Endothelial cell of umbilical vein (primary cell): ENCODE measurements around the gene HOXB6. TPM values are rescaled to one million over a fixed set of nuclear protein-coding genes. Genes with fewer than 3 reads are reported as not detected.

Experiments
- BruUV-seq: library from RNA; stranded (reverse); fragments of 400-500 nt; replicated peaks from 2 replicates; lab custom pipeline; 2021; lab: Mats Ljungman, UMichigan
- CTCF ChIA-PET: fragments of 300-600, 350-600 bp; sonication (Branson Sonifier 250); formaldehyde crosslinking; loops from one replicate; lab custom pipeline; 2021; ENCODE audit warnings: antibody characterized with exemption, inconsistent platforms; lab: Charles Lee
- POLR2A ChIA-PET: fragments of 300-600, 350-600 bp; sonication (Branson Sonifier 250); formaldehyde crosslinking; loops from one replicate; lab custom pipeline; 2021; ENCODE audit warnings: antibody characterized with exemption, inconsistent platforms; lab: Charles Lee
- DNase-seq: peaks from one replicate; pipeline ENCODE4 v3.0.0-alpha.2; 2011; ENCODE audit warnings: low read depth, low spot score
- FAIRE-seq: peaks from 2 replicates; lab custom pipeline; 2011; peaks lifted over from hg19 to GRCh38; lab: Jason Lieb, UNC
- H2AFZ ChIP-seq: 2 replicates; pipeline ENCODE4 v1.6.0; 2012; ENCODE audit warnings: low read depth, low read length, control low read depth, inconsistent platforms
- H3K27ac ChIP-seq: 2 replicates; pipeline ENCODE4 v1.5.1; 2011; ENCODE audit warnings: low read depth, mild to moderate bottlenecking, control low read depth, low read length, moderate library complexity; ENCODE audit not compliant: insufficient read depth
- H3K27me3 ChIP-seq, 2 experiments: 2 replicates each; pipeline versions ENCODE4 v1.6.0 to v1.6.1; 2011; ENCODE audit warnings: low read length in 2 of 2, mixed read lengths in 1 of 2; ENCODE audit not compliant: control insufficient read depth in 2 of 2, insufficient read depth in 2 of 2
- H3K36me3 ChIP-seq, 2 experiments: 2 replicates in 1 of 2; 3 replicates in 1 of 2; pipeline ENCODE4 v1.5.1; 2011; ENCODE audit warnings: low read length in 2 of 2, mild to moderate bottlenecking in 1 of 2, moderate library complexity in 1 of 2; ENCODE audit not compliant: control insufficient read depth in 2 of 2, insufficient read depth in 2 of 2; ENCODE audit errors: extremely low read depth in 1 of 2
- H3K4me1 ChIP-seq: 3 replicates; pipeline ENCODE4 v1.5.1; 2011; ENCODE audit warnings: mild to moderate bottlenecking, low read length; ENCODE audit not compliant: control insufficient read depth, insufficient read depth; ENCODE audit errors: extremely low read depth
- H3K4me2 ChIP-seq: 2 replicates; pipeline ENCODE4 v1.6.1; 2011; ENCODE audit warnings: low read length, control low read depth, mixed read lengths; ENCODE audit not compliant: insufficient read depth
- H3K4me3 ChIP-seq, 3 experiments: fragments of 200-600 bp in 1 of 3; sonication (generic), shearing (Covaris generic) in 1 of 3; replicated peaks in 1 of 3; 2 replicates each; pipeline ENCODE4 v1.5.1; 2011 to 2016; ENCODE audit warnings: control low read depth in 3 of 3, low read length in 3 of 3, mild to moderate bottlenecking in 2 of 3, inconsistent platforms in 1 of 3, low read depth in 1 of 3, moderate library complexity in 1 of 3; ENCODE audit not compliant: insufficient read depth in 1 of 3
- H3K79me2 ChIP-seq: 2 replicates; pipeline ENCODE4 v1.6.0; 2012; ENCODE audit warnings: low read length, inconsistent platforms; ENCODE audit not compliant: control insufficient read depth, insufficient read depth
- H3K9ac ChIP-seq: replicated peaks from 2 replicates; pipeline ENCODE3; 2011; ENCODE audit warnings: low read length, control low read depth; ENCODE audit not compliant: insufficient read depth; ENCODE audit errors: extremely low read depth
- H3K9me1 ChIP-seq: replicated peaks from 3 replicates; pipeline ENCODE4 v1.6.0; 2011; ENCODE audit warnings: mild to moderate bottlenecking, low read length; ENCODE audit not compliant: control insufficient read depth, insufficient read depth; ENCODE audit errors: extremely low read depth
- H3K9me3 ChIP-seq: replicated peaks from 2 replicates; pipeline ENCODE4 v1.5.1; 2012; ENCODE audit warnings: low read length, inconsistent platforms; ENCODE audit not compliant: control insufficient read depth, insufficient read depth
- H4K20me1 ChIP-seq: replicated peaks from 2 replicates; pipeline ENCODE3; 2011; ENCODE audit warnings: mild to moderate bottlenecking, low read length; ENCODE audit not compliant: control insufficient read depth, insufficient read depth; ENCODE audit errors: extremely low read depth
- CTCF ChIP-seq, 2 donors: IDR thresholded peaks; 1 replicate in 1 of 2; 2 replicates in 1 of 2; pipeline ENCODE4 v1.5.1; 2011; ENCODE audit warnings: low read length in 2 of 2, mild to moderate bottlenecking in 2 of 2, moderate library complexity in 2 of 2, control low read depth in 1 of 2, inconsistent platforms in 1 of 2, low read depth in 1 of 2; ENCODE audit not compliant: insufficient read depth in 1 of 2; ENCODE audit errors: extremely low read depth in 1 of 2
- EZH2 ChIP-seq: IDR thresholded peaks from 2 replicates; pipeline ENCODE4 v1.6.1; 2012; ENCODE audit warnings: borderline replicate concordance, low read depth, mild to moderate bottlenecking, moderate library complexity, low read length, inconsistent platforms; ENCODE audit not compliant: severe bottlenecking
- FOS ChIP-seq: IDR thresholded peaks from 2 replicates; pipeline ENCODE4 v1.6.1; 2011; ENCODE audit warnings: mild to moderate bottlenecking, low read length, moderate library complexity, borderline replicate concordance; ENCODE audit not compliant: insufficient read depth
- GATA2 ChIP-seq: IDR thresholded peaks from 2 replicates; pipeline ENCODE4 v1.7.0; 2011; ENCODE audit warnings: low read depth, mild to moderate bottlenecking, moderate library complexity, mixed read lengths, low read length; ENCODE audit not compliant: insufficient read length, insufficient read depth
- JUN ChIP-seq: IDR thresholded peaks from 2 replicates; pipeline ENCODE4 v1.6.1; 2011; ENCODE audit warnings: borderline replicate concordance, low read depth; ENCODE audit not compliant: insufficient read length, insufficient read depth
- MAX ChIP-seq: IDR thresholded peaks from 2 replicates; pipeline ENCODE4 v1.6.1; 2011; ENCODE audit not compliant: insufficient read depth, insufficient read length
- MYC ChIP-seq: IDR thresholded peaks from one replicate; pipeline ENCODE4 v1.6.1; 2011; ENCODE audit warnings: mild to moderate bottlenecking, low read depth, low read length
- POLR2A ChIP-seq: IDR thresholded peaks from 2 replicates; pipeline ENCODE4 v1.6.1; 2012; ENCODE audit warnings: low read depth, mild to moderate bottlenecking, control low read depth, low read length
- POLR2AphosphoS5 ChIP-seq: IDR thresholded peaks from 2 replicates; pipeline ENCODE4 v1.6.1; 2012; ENCODE audit warnings: low read depth, mild to moderate bottlenecking, control low read depth, low read length, moderate library complexity; ENCODE audit not compliant: insufficient read depth
- dilution Hi-C: fragments of 300-500 bp; cut with MboI; formaldehyde crosslinking; loops from one replicate; pipeline ENCODE4 v1.15.0; 2019; ENCODE audit warnings: low sequenced_read_pairs; ENCODE audit not compliant: extremely low pct_ligation_motif_present
- intact Hi-C: fragments of 100-400 bp; cut with micrococcal nuclease; formaldehyde crosslinking; loops from one replicate; pipeline ENCODE4 v1.10.0; 2022
- polyA plus RNA-seq, 4 experiments: library from polyadenylated mRNA; depleted of rRNA in 3 of 4; stranded (reverse) in 3 of 4; unstranded in 1 of 4; fragments of >200 nt; gene quantifications; 2 replicates each; pipeline versions ENCODE4 v1.2.1 to v1.2.3, GENCODE V29; 2011 to 2012; ENCODE audit warnings: missing spikeins in 1 of 4
- total RNA-seq: library from RNA; stranded (reverse); gene quantifications from 2 replicates; pipeline ENCODE4 v1.2.3, GENCODE V29; 2021

HOXB6 gene
- total and polyA plus RNA-seq, 2 donors (not counting 3 experiments of a cell fraction or from before 2014, with no cell fraction given), result 8.8 to 24.0 TPM

GRCh38 chr17:48559122-48559839 lies 45.5 kb downstream of the HOXB6 start:
- H2AFZ ChIP-seq, result no peak overlapping the region
- H3K79me2 ChIP-seq, result peaks cover 68% of the 10 kb centered on the region
- TF ChIP-seq MYC (no peak), POLR2AphosphoS5 (no peak), POLR2A (no peak), GATA2 (no peak), FOS (no peak), MAX (no peak), CTCF (IDR thresholded peaks at IDR 0.05; ENCODE audit: extremely low read depth in 1 of 2, insufficient read depth in 1 of 2, low read depth in 1 of 2, low read length in 2 of 2) (no peak), EZH2 (no peak), JUN (no peak)
- no peak overlapping the region for H3K9ac ChIP-seq
- FAIRE-seq (no peak), DNase-seq (no peak)
- H3K4me3 ChIP-seq, result no peak overlapping the region
- H4K20me1 ChIP-seq, result no peaks in the 10 kb centered on the region
- no peaks in the 10 kb centered on the region for H3K9me3 ChIP-seq
- BruUV-seq, result no TSS peak
- no peak overlapping the region for H3K4me2 ChIP-seq
- POLR2A ChIA-PET, result no interaction called here
- H3K27me3 ChIP-seq, result no peaks in the 10 kb centered on the region
- no peaks in the 10 kb centered on the region for H3K9me1 ChIP-seq
- peaks cover 0 to 5% of the 10 kb centered on the region in 2 experiments for H3K36me3 ChIP-seq
- CTCF ChIA-PET, result interaction anchor here (0.8 to 1.2 kb wide), 2 partner anchors 9 to 11 kb away, joined by 3 to 4 read pairs; no protein-coding TSS in a partner anchor
- dilution Hi-C loops (no loop called here), intact Hi-C loops (no loop called here)
- peaks cover 34% of the 10 kb centered on the region for H3K4me1 ChIP-seq
- H3K27ac ChIP-seq, result no peak overlapping the region
